Loucy (cell line): ENCODE results near the gene MTPN.

Source experiments
- EZH2phosphoT487 ChIP-seq: fragments of 200-600 bp; IDR thresholded peaks from 2 replicates; pipeline ENCODE4 v1.6.1; 2018; ENCODE audit warnings: antibody characterized with exemption, mild to moderate bottlenecking, moderate library complexity, borderline replicate concordance
- TF ChIP-seq, protein P1 (sequence below): fragments of 200-600 bp; sonication (generic); conservative IDR thresholded peaks from 2 replicates; pipeline ENCODE4 v1.5.1; 2014; ENCODE audit warnings: mild to moderate bottlenecking, antibody characterized with exemption, low read length

DNA sequence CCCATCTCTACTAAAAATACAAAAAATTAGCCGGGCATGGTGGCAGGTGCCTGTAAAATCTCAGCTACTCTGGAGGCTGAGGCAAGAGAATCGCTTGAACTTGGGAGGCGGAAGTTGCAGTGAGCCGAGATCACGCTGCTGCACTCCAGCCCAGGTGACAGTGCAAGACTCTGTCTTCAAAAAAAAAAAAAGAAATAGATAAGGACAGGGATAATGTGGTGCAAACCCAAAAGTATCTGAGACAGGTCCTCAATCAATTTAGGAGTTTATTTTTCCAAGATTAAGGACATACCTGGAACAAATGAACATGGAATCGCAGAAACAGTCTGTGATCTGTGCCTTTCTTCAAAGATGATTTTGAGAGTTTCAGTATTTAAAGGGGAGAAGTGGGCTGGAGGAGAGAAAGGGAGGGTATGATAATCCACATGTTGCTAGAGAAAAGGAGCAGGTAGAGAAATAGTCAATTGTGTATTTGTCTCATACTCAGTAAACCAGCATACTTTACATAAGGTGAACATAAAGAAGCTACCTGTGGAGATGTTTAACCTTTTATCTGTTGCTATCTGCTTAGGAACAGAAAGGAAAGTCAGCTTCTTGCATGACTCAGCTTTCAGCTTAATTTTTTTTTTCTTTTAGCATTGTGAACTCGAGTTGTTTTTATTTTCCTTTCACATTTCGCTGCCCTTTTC is 4.9 kb upstream of the MTPN start:
- TF ChIP-seq, protein P1, sequence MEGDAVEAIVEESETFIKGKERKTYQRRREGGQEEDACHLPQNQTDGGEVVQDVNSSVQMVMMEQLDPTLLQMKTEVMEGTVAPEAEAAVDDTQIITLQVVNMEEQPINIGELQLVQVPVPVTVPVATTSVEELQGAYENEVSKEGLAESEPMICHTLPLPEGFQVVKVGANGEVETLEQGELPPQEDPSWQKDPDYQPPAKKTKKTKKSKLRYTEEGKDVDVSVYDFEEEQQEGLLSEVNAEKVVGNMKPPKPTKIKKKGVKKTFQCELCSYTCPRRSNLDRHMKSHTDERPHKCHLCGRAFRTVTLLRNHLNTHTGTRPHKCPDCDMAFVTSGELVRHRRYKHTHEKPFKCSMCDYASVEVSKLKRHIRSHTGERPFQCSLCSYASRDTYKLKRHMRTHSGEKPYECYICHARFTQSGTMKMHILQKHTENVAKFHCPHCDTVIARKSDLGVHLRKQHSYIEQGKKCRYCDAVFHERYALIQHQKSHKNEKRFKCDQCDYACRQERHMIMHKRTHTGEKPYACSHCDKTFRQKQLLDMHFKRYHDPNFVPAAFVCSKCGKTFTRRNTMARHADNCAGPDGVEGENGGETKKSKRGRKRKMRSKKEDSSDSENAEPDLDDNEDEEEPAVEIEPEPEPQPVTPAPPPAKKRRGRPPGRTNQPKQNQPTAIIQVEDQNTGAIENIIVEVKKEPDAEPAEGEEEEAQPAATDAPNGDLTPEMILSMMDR, result no peak
- TF ChIP-seq EZH2phosphoT487, result no peak
